Transverse colon (tissue), 4 donors: Measurements from ENCODE around the gene PBX2. TPM values are rescaled to one million over a fixed set of nuclear protein-coding genes. Genes with fewer than 3 reads are reported as not detected.

Experiments used
- DNase-seq: peaks from one replicate; pipeline ENCODE4 v3.0.0-alpha.2; 2019
- H3K27ac ChIP-seq, 4 donors: fragments of 200-600 bp; sonication (generic); 2 replicates each; pipeline ENCODE4 v1.5.1; 2016 to 2018; ENCODE audit warnings: inconsistent platforms in 4 of 4
- H3K27me3 ChIP-seq: fragments of 200-600 bp; sonication (generic); 2 replicates; pipeline ENCODE4 v1.5.1; 2017; ENCODE audit warnings: inconsistent platforms
- H3K36me3 ChIP-seq, 4 donors: fragments of 200-600 bp; sonication (generic); 2 replicates each; pipeline ENCODE4 v1.5.1; 2017 to 2019; ENCODE audit warnings: inconsistent platforms in 4 of 4
- H3K4me1 ChIP-seq, 4 donors: fragments of 200-600 bp; sonication (generic); 2 replicates each; pipeline ENCODE4 v1.5.1; 2017 to 2020; ENCODE audit warnings: inconsistent platforms in 4 of 4
- H3K4me3 ChIP-seq, 4 donors: fragments of 200-600 bp; sonication (generic); 1 replicate in 1 of 4; 2 replicates in 3 of 4; pipeline versions ENCODE4 v1.5.1 to v1.6.1; 2017 to 2019; ENCODE audit warnings: inconsistent platforms in 4 of 4
- H3K9me3 ChIP-seq, 2 donors: fragments of 200-600 bp; sonication (generic); 2 replicates each; pipeline ENCODE4 v1.5.1; 2017 to 2019; ENCODE audit warnings: inconsistent platforms in 2 of 2
- EP300 ChIP-seq: sonication (generic); formaldehyde crosslinking; IDR thresholded peaks from one replicate; pipeline ENCODE4 v1.6.1; 2017; ENCODE audit warnings: antibody characterized with exemption, low read depth
- POLR2A ChIP-seq: fragments of 450-650 bp; IDR thresholded peaks from one replicate; pipeline ENCODE4 v1.6.1; 2016; ENCODE audit warnings: antibody characterized with exemption, mild to moderate bottlenecking, moderate library complexity
- POLR2AphosphoS5 ChIP-seq, 3 donors: sonication (generic); formaldehyde crosslinking; IDR thresholded peaks; one replicate each; pipeline ENCODE4 v1.6.1; 2016; ENCODE audit warnings: antibody characterized with exemption in 3 of 3
- WGBS, 2 donors: methylation state at CpG; one replicate each; pipeline ENCODE4 v1.1.5; 2018; ENCODE audit warnings: low coverage in 1 of 2; 5-methylcytosine and 5-hydroxymethylcytosine counted together
- in situ Hi-C, 4 donors: fragments of 200-750 bp; cut with MboI; loops; one replicate each; pipeline versions ENCODE4 v1.15.0 to v1.15.1; 2017; ENCODE audit warnings: low sequenced_read_pairs in 3 of 4, low pct_ligation_motif_present in 1 of 4, low pct_unique_long_range_greater_than_20kb in 1 of 4
- intact Hi-C: fragments of 100-400 bp; cut with DNase I; formaldehyde crosslinking; loops from one replicate; pipeline ENCODE4 v1.15.1; 2023; ENCODE audit warnings: low total_unique reads
- total RNA-seq, 4 donors: library from RNA; depleted of rRNA; stranded (reverse); fragments of >200 nt; gene quantifications; one replicate each; pipeline ENCODE4 v1.1.0, GENCODE V29; 2016
- TF ChIP-seq, protein P1 (sequence below), 5 experiments: fragments of 200-600 bp in 3 of 5; fragments of 450-650 bp in 2 of 5; sonication (generic) in 3 of 5; IDR thresholded peaks; 1 replicate in 2 of 5; 2 replicates in 3 of 5; pipeline ENCODE4 v1.5.1; 2016 to 2017; ENCODE audit warnings: antibody characterized with exemption in 5 of 5, inconsistent platforms in 3 of 5, mild to moderate bottlenecking in 2 of 5, moderate library complexity in 1 of 5

PBX2 gene
- total RNA-seq, 4 donors from 2014 or later: 34.4 to 87.5 (median 41.3) TPM

GRCh38 chr6:32224696-32225095 is 34.7 kb upstream of the PBX2 start:
- H3K9me3 ChIP-seq: no peaks in the 10 kb centered on the region
- H3K27me3 ChIP-seq: no peaks in the 10 kb centered on the region
- TF ChIP-seq EP300 (no peak), POLR2A (no peak), POLR2AphosphoS5 (IDR thresholded peaks at IDR 0.05) (no peak)
- TF ChIP-seq, protein P1, sequence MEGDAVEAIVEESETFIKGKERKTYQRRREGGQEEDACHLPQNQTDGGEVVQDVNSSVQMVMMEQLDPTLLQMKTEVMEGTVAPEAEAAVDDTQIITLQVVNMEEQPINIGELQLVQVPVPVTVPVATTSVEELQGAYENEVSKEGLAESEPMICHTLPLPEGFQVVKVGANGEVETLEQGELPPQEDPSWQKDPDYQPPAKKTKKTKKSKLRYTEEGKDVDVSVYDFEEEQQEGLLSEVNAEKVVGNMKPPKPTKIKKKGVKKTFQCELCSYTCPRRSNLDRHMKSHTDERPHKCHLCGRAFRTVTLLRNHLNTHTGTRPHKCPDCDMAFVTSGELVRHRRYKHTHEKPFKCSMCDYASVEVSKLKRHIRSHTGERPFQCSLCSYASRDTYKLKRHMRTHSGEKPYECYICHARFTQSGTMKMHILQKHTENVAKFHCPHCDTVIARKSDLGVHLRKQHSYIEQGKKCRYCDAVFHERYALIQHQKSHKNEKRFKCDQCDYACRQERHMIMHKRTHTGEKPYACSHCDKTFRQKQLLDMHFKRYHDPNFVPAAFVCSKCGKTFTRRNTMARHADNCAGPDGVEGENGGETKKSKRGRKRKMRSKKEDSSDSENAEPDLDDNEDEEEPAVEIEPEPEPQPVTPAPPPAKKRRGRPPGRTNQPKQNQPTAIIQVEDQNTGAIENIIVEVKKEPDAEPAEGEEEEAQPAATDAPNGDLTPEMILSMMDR (IDR thresholded peaks at IDR 0.05): no peak
- intact Hi-C loops: no loop called here
- 45 to 72% methylated on average over 2 of the region's 2 CpGs for WGBS, 2 donors
- no peak overlapping the region for H3K27ac ChIP-seq
- H3K4me1 ChIP-seq: no peaks in the 10 kb centered on the region
- no peaks in the 10 kb centered on the region for H3K36me3 ChIP-seq
- H3K4me3 ChIP-seq: no peak overlapping the region
- in situ Hi-C loops: loop anchor here in 3 of 4 donors (25.0 kb wide), 2 partner anchors 188 to 563 kb away; partner anchors contain the start of gene BTNL2 (in 2 of the 3)
- DNase-seq: no peak

DNA sequence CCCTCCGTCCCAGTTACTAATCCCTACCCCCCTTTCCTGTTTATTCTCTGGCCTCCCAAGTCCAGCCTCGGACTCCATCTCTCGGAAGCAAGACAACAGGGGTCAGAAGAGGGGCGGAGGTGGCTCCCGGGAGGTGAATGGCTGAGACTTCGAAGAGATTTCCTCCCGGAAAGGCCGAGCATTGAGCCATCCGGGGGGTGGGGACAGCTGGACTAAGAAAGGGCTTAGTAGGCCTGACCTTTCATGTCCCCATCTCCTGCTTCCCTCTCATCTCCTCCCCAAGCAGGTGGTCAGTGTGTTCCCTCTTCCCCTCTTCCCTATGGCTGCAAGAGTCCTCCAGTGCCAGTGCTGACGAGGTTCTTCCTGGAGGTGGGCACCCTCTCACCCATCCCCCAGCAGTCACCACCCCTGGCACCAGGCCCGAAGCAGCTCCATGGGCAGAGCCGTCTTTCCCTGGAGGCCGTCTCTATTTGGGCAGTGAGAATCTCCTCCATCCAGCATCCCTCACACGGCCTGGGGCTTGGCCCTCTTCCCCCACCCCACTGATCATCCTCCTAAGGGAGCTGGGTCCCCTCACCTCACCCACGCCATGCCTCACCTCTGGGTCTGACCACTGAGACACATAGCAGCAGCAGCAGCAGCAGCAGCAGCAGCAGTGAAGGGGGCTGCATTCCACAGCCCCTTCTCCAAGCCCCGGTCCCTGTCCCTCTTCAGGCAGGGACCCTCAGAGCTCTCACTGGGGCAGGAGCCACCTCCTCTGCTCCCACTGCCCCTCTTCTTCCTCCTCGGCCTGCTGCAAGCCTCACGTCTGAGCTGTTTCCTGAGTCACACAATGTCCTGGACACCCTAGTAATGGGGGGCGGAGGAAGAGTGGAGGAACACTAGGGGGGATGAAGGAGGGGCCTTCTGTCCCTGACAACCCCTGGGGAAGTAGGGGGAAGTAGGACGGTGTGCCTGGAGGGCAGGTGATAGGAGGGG is 33.5 kb upstream of the PBX2 start, which contains the start of gene NOTCH4:
NOTCH4 (minus strand) TSS at position 810 of the 978 bp plus-strand sequence; CDS start at position 671, 139 bp downstream.
- H3K4me1 ChIP-seq: no peaks in the 10 kb centered on the region
- no peaks in the 10 kb centered on the region for H3K36me3 ChIP-seq
- H3K4me3 ChIP-seq: no peak within 1 kb of the TSS
- no peaks in the 10 kb centered on the region for H3K27me3 ChIP-seq
- TF ChIP-seq EP300 (no peak), POLR2AphosphoS5 (IDR thresholded peaks at IDR 0.05) (no peak), POLR2A (no peak)
- TF ChIP-seq, protein P1 (IDR thresholded peaks at IDR 0.05): no peak
- intact Hi-C loops (no loop called here), in situ Hi-C loops (no loop called here)
- H3K27ac ChIP-seq: peak within 1 kb of the TSS in 1 of 4 donors; percentile 37
- WGBS, 2 donors: 43 to 68% methylated on average over 7 to 19 of the region's 20 CpGs
- DNase-seq: no peak
- H3K9me3 ChIP-seq: no peaks in the 10 kb centered on the region

GRCh38 chr6:32222333-32223230 is 32.6 kb upstream of the PBX2 start:
- no peaks in the 10 kb centered on the region for H3K36me3 ChIP-seq
- H3K27me3 ChIP-seq: no peaks in the 10 kb centered on the region
- H3K9me3 ChIP-seq: no peaks in the 10 kb centered on the region
- TF ChIP-seq POLR2A: no peak
- TF ChIP-seq EP300: no peak
- no peaks in the 10 kb centered on the region for H3K4me1 ChIP-seq
- no peak overlapping the region for H3K4me3 ChIP-seq
- no peak overlapping the region for H3K27ac ChIP-seq
- 90% methylated on average over 8 of the region's 8 CpGs; no CpG with 5 or more reads in 1 of the 2 donors for WGBS, 2 donors
- in situ Hi-C loops: no loop called here
- intact Hi-C loops: no loop called here
- no peak for DNase-seq

- Histone ChIP-seq H3K27me3 (no peaks in the 10 kb centered on the region), H3K4me1 (no peaks in the 10 kb centered on the region), H3K27ac (no peak overlapping the region), H3K4me3 (no peak overlapping the region), H3K9me3 (no peaks in the 10 kb centered on the region), H3K36me3 (no peaks in the 10 kb centered on the region)
- in situ Hi-C loops (no loop called here), intact Hi-C loops (no loop called here)
- WGBS, 2 donors: 74% methylated on average over 4 of the region's 4 CpGs; no CpG with 5 or more reads in 1 of the 2 donors
- TF ChIP-seq POLR2AphosphoS5 (IDR thresholded peaks at IDR 0.05): no peak
- TF ChIP-seq, protein P1 (IDR thresholded peaks at IDR 0.05): no peak
- TF ChIP-seq EP300: no peak
- TF ChIP-seq POLR2A: no peak
- no peak for DNase-seq
Measured at GRCh38 chr6:32220021-32220420, 30.0 kb upstream of the PBX2 start.
